Smooth muscle cell (in vitro differentiated cells): Measurements from ENCODE around the gene ZNF512. TPM values are rescaled to one million over a fixed set of nuclear protein-coding genes. Genes with fewer than 3 reads are reported as not detected.

Experiments used
- DNase-seq: peaks from one replicate; lab custom pipeline; 2025; ENCODE audit not compliant: unreplicated experiment; lab: John Stamatoyannopoulos, UW
- H2AFZ ChIP-seq: fragments of 200-600 bp; sonication (generic); 2 replicates; pipeline ENCODE4 v1.6.0; 2016; ENCODE audit warnings: antibody characterized with exemption, low read depth, mild to moderate bottlenecking
- H3F3A ChIP-seq: fragments of 200-600 bp; sonication (generic); 2 replicates; pipeline ENCODE4 v1.6.0; 2017; ENCODE audit warnings: antibody characterized with exemption, low read depth
- H3K27ac ChIP-seq: fragments of 200-600 bp; sonication (generic); 2 replicates; pipeline ENCODE4 v1.5.1; 2016; ENCODE audit warnings: low read depth, mild to moderate bottlenecking
- H3K27me3 ChIP-seq: fragments of 200-600 bp; sonication (generic); 2 replicates; pipeline ENCODE4 v1.6.1; 2016; ENCODE audit warnings: low read depth, mild to moderate bottlenecking
- H3K36me3 ChIP-seq: fragments of 200-600 bp; sonication (generic); 2 replicates; pipeline ENCODE4 v1.5.1; 2016; ENCODE audit warnings: low read depth
- H3K4me1 ChIP-seq: fragments of 200-600 bp; sonication (generic); 2 replicates; pipeline ENCODE4 v1.5.1; 2016; ENCODE audit warnings: low read depth
- H3K4me2 ChIP-seq: fragments of 200-600 bp; sonication (generic); 2 replicates; pipeline ENCODE4 v1.6.0; 2016; ENCODE audit warnings: mild to moderate bottlenecking
- H3K4me3 ChIP-seq: fragments of 200-600 bp; sonication (generic); 2 replicates; pipeline ENCODE4 v1.5.1; 2016; ENCODE audit warnings: mild to moderate bottlenecking
- H3K79me2 ChIP-seq: fragments of 200-600 bp; sonication (generic); 2 replicates; pipeline ENCODE4 v1.6.0; 2016; ENCODE audit warnings: low read depth, mild to moderate bottlenecking
- H3K9ac ChIP-seq: fragments of 200-600 bp; sonication (generic); 2 replicates; pipeline ENCODE4 v1.6.0; 2016; ENCODE audit warnings: low read depth
- H3K9me3 ChIP-seq: fragments of 200-600 bp; sonication (generic); replicated peaks from 2 replicates; pipeline ENCODE4 v1.5.1; 2016; ENCODE audit warnings: low read depth
- H4K20me1 ChIP-seq: fragments of 200-600 bp; sonication (generic); 2 replicates; pipeline ENCODE4 v1.6.0; 2016; ENCODE audit warnings: low read depth
- WGBS: methylation state at CpG from one replicate; pipeline ENCODE4 v1.1.7; 2016; ENCODE audit warnings: low lambda C conversion rate; 5-methylcytosine and 5-hydroxymethylcytosine counted together
- polyA plus RNA-seq: library from polyadenylated mRNA; unstranded; fragments of >200 nt; fragmentation: Nextera tagmentation; extraction: Ambion mirVana; gene quantifications from 2 replicates; pipeline ENCODE4 v1.2.1, GENCODE V29; 2016
- total RNA-seq: library from RNA; depleted of rRNA; stranded (reverse); fragments of >200 nt; gene quantifications from 2 replicates; pipeline ENCODE4 v1.2.3, GENCODE V29; 2014
- TF ChIP-seq, protein P1 (sequence below): fragments of 200-600 bp; sonication (generic); IDR thresholded peaks from 2 replicates; pipeline ENCODE4 v1.5.1; 2017; ENCODE audit warnings: borderline replicate concordance, mild to moderate bottlenecking, antibody characterized with exemption; ENCODE audit not compliant: insufficient read depth, poor library complexity, severe bottlenecking

Gene ZNF512
- total and polyA plus RNA-seq, 2 experiments from 2014 or later: 12.2 to 15.6 TPM

DNA sequence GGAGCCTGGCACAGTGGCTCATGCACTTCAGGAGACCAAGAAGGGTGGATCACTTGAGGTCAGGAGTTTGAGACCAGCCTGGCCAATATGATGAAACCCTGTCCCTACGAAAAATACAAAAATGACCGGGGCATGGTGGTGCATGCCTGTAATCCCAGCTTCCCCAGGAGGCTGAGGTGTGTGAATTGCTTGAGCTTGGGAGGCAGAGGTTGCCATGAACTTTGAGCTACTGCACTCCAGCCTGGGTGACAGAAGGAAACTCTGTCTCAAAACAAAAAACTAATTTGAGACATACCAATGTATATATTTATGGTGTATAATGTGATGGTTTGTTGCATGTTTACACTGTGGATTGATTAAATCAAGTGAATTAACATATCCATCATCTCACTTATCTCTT lies 21.8 kb upstream of the ZNF512 start:
- Histone ChIP-seq H3K27me3 (peaks cover 13% of the 10 kb centered on the region), H3K4me3 (no peak overlapping the region), H3K4me2 (no peak overlapping the region), H3K9me3 (no peaks in the 10 kb centered on the region), H3K79me2 (no peaks in the 10 kb centered on the region), H2AFZ (no peak overlapping the region), H4K20me1 (no peaks in the 10 kb centered on the region), H3F3A (no peaks in the 10 kb centered on the region), H3K36me3 (no peaks in the 10 kb centered on the region), H3K4me1 (no peaks in the 10 kb centered on the region), H3K9ac (no peak overlapping the region), H3K27ac (no peak overlapping the region)
- TF ChIP-seq, protein P1, sequence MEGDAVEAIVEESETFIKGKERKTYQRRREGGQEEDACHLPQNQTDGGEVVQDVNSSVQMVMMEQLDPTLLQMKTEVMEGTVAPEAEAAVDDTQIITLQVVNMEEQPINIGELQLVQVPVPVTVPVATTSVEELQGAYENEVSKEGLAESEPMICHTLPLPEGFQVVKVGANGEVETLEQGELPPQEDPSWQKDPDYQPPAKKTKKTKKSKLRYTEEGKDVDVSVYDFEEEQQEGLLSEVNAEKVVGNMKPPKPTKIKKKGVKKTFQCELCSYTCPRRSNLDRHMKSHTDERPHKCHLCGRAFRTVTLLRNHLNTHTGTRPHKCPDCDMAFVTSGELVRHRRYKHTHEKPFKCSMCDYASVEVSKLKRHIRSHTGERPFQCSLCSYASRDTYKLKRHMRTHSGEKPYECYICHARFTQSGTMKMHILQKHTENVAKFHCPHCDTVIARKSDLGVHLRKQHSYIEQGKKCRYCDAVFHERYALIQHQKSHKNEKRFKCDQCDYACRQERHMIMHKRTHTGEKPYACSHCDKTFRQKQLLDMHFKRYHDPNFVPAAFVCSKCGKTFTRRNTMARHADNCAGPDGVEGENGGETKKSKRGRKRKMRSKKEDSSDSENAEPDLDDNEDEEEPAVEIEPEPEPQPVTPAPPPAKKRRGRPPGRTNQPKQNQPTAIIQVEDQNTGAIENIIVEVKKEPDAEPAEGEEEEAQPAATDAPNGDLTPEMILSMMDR: no peak
- DNase-seq: no peak
- 71% methylated on average over 2 of the region's 2 CpGs for WGBS

DNA sequence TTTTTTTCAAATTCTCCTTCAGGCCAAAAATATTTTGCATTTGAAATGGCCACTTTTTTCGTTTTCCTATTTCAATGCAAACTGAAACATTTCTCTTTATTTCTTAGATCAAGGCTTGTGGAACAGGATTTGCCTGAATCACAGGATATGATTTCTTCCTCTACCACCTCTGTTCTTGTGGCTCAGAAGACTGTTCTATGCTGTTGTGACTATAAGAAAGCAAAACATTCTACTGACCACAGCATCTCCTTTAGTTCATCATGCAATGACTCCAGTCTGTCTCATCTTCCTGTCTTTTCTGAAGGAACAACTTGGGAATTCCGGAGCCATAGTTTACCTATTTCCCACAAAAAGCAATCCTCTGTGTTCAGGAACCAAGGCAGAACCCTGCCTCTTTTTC lies 16.2 kb upstream of the ZNF512 start:
- H3K9me3 ChIP-seq: no peaks in the 10 kb centered on the region
- H3K36me3 ChIP-seq: no peaks in the 10 kb centered on the region
- H3F3A ChIP-seq: no peaks in the 10 kb centered on the region
- no peak overlapping the region for H3K4me3 ChIP-seq
- H3K79me2 ChIP-seq: no peaks in the 10 kb centered on the region
- H4K20me1 ChIP-seq: no peaks in the 10 kb centered on the region
- no peaks in the 10 kb centered on the region for H3K4me1 ChIP-seq
- no peak overlapping the region for H3K27ac ChIP-seq
- no peak overlapping the region for H3K4me2 ChIP-seq
- no peak for DNase-seq
- TF ChIP-seq, protein P1: no peak
- H2AFZ ChIP-seq: no peak overlapping the region
- WGBS: 61% methylated on average over 2 of the region's 2 CpGs
- H3K27me3 ChIP-seq: peaks cover 36% of the 10 kb centered on the region
- H3K9ac ChIP-seq: no peak overlapping the region

DNA sequence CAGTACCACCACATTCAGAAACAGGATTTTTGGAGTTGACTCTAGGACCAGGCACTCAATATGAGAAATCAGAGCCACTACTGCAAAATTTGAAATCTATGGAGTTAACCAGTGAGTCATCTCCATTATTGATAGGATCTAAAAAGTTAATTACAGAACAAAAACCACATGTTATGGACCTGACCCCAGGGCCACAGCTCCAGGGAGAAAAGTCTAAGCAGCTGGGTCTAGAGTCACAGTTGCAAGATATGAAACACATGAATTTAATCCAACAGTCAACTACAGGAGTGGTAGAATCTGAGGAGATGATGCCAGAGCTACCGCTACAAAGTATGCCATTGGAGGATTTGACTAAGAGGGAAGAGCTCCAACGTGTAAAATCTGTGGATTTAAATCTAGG lies 13.4 kb upstream of the ZNF512 start:
- H4K20me1 ChIP-seq: no peaks in the 10 kb centered on the region
- TF ChIP-seq, protein P1: no peak
- peaks cover 4% of the 10 kb centered on the region for H3K9me3 ChIP-seq
- no peak overlapping the region for H2AFZ ChIP-seq
- H3K4me3 ChIP-seq: no peak overlapping the region
- H3K27me3 ChIP-seq: peaks cover 36% of the 10 kb centered on the region
- 66% methylated on average over 2 of the region's 2 CpGs for WGBS
- H3F3A ChIP-seq: no peaks in the 10 kb centered on the region
- no peak overlapping the region for H3K27ac ChIP-seq
- no peaks in the 10 kb centered on the region for H3K79me2 ChIP-seq
- no peak for DNase-seq
- H3K9ac ChIP-seq: no peak overlapping the region
- H3K4me2 ChIP-seq: no peak overlapping the region
- H3K36me3 ChIP-seq: no peaks in the 10 kb centered on the region
- H3K4me1 ChIP-seq: no peaks in the 10 kb centered on the region

DNA sequence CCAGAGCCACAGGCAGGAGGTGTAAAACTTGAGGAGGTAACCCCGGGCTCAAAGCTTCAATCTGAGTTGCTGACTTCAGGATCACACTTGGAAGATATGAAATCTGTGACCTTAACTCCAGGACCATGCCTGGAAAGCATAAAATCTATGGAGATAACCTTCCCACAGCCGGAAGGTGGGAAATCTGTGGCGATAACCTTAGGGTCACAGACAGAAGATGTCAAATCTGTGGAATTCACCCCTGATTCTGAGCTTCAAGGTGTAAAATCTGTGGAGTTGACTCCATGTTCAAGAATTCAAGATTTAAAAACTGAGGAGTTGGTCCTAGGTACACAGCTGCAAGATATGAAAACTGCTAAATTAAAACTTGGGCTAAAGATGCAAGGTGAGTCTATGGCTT lies 11.6 kb upstream of the ZNF512 start:
- Histone ChIP-seq H3K9ac (no peak overlapping the region), H3K27me3 (peaks cover 21% of the 10 kb centered on the region), H3K27ac (no peak overlapping the region), H2AFZ (no peak overlapping the region), H4K20me1 (no peaks in the 10 kb centered on the region), H3F3A (no peaks in the 10 kb centered on the region), H3K79me2 (no peaks in the 10 kb centered on the region), H3K4me3 (no peak overlapping the region), H3K36me3 (no peaks in the 10 kb centered on the region), H3K4me2 (no peak overlapping the region), H3K9me3 (peaks cover 9% of the 10 kb centered on the region), H3K4me1 (no peaks in the 10 kb centered on the region)
- DNase-seq: no peak
- WGBS: 67% methylated on average over 3 of the region's 3 CpGs
- TF ChIP-seq, protein P1: no peak
